ENCODE results near the gene RPH3AL.
A peak's percentile ranks its signal among the peaks of the same experiment; 100 is the strongest.

Gene RPH3AL

DNA sequence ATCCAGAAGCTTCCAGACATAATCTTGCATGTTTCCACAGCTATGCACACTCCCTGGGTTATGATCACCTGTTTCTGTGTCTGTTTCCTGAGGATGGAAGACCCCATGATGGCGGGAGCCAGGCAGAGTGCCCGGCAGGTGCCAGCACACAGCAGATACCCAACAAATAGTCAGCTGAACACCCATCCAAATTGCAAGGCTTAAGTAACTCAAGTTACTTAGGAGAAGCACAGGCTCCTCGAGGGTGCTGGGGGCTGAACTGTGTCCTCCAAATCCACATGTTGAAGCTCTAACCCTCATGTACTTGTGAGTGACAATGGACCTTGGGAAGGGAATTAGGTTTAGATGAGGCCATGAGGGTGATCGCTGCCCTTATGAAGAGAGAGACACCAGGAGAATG is 91.7 kb downstream of the RPH3AL start:
- peaks cover 0 to 6% of the 10 kb centered on the region in 2 experiments; a peak in 1 of 3 replicates for H3K36me3 ChIP-seq (ENCODE audit: control insufficient read depth in 2 of 2, insufficient read depth in 1 of 2, low read length in 2 of 2)
- ChIA-PET CTCF (interaction anchor here (0.5 to 0.6 kb wide), 2 partner anchors 102 to 179 kb away, joined by 3 read pairs; no protein-coding TSS in a partner anchor), POLR2A (no interaction called here)
- no peak for TF ChIP-seq ZNF202 (tag by site-specific recombination; IDR thresholded peaks at IDR 0.05; ENCODE audit: borderline replicate concordance)
- no peak for TF ChIP-seq ZNF544 (tag by site-specific recombination; IDR thresholded peaks at IDR 0.05)
- no peak for TF ChIP-seq ZNF266 (tag by site-specific recombination; IDR thresholded peaks at IDR 0.05; ENCODE audit: low read depth)
- no peak for TF ChIP-seq ZIC2 (tag by site-specific recombination; IDR thresholded peaks at IDR 0.05)
- TF ChIP-seq ZNF394 (tag by site-specific recombination; IDR thresholded peaks at IDR 0.05; ENCODE audit: borderline replicate concordance) = no peak
- TF ChIP-seq ZXDB (tag by site-specific recombination; IDR thresholded peaks at IDR 0.05) = no peak
- TF ChIP-seq ZNF629 (tag by site-specific recombination; IDR thresholded peaks at IDR 0.05) = no peak
- TF ChIP-seq ZNF514 (tag by site-specific recombination; IDR thresholded peaks at IDR 0.05) = no peak
- TF ChIP-seq ZSCAN23 (tag by site-specific recombination; IDR thresholded peaks at IDR 0.05) = no peak
- TF ChIP-seq ZNF302 (tag by site-specific recombination; IDR thresholded peaks at IDR 0.05; ENCODE audit: low read depth) = no peak
- TF ChIP-seq TRIM28 (IDR thresholded peaks at IDR 0.05; ENCODE audit: borderline replicate concordance, low read length) = no peak
- no peaks in the 10 kb centered on the region for H3K9me3 ChIP-seq (ENCODE audit: control insufficient read depth, insufficient read depth, low read depth, low read length)
- no peak overlapping the region for H3K4me3 ChIP-seq (ENCODE audit: low read depth, low read length)
- no peaks in the 10 kb centered on the region for H3K4me1 ChIP-seq (ENCODE audit: control insufficient read depth, insufficient read depth, low read length)
- H3K27ac ChIP-seq (ENCODE audit: extremely low read depth, low read depth, low read length) = no peak overlapping the region

DNA sequence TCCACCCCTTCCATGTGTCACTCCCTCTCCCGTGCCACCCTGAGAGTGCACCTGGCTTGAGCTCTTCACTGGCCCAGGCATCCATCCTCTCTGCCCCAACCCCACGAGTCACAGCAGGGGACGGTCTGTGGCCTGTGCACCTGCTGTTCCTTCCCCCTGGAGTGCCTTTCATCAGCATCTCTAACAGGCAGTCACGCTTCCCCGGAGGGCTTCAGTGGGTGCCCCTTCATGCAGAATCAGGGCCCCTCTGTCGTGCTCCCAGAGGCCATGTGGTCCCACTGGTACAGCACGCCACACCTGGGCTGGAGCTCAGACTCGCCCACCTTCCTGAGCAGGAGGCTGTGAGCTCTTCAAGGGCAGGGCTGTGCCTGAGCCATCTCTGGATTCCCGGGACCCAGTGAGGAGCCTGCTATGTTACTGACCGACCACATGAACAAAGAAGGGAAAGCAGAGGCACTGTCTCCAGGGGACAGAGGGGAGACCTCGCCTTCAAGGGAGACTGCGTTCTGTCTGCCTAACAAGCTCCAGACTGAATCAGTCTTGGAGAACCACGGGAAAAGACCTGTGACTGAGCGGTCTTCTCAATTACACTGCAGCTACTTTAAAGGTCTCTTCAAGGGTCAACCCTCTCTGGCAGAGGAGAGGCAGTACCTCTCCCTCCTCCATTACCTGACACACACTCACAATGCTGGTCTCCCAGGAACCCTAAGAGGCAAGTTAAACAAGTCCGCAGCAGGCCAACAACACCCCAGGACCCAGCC is 92.4 kb downstream of the RPH3AL start:
- Histone ChIP-seq H3K36me3 (ENCODE audit: control insufficient read depth in 2 of 2, insufficient read depth in 1 of 2, low read length in 2 of 2) (peaks cover 0 to 6% of the 10 kb centered on the region in 2 experiments; a peak in 1 of 3 replicates), H3K4me3 (ENCODE audit: low read depth, low read length) (no peak overlapping the region), H3K4me1 (ENCODE audit: control insufficient read depth, insufficient read depth, low read length) (no peaks in the 10 kb centered on the region), H3K9me3 (ENCODE audit: control insufficient read depth, insufficient read depth, low read depth, low read length) (no peaks in the 10 kb centered on the region), H3K27ac (ENCODE audit: extremely low read depth, low read depth, low read length) (no peak overlapping the region)
- ChIA-PET CTCF (no interaction called here), POLR2A (no interaction called here)
- TF ChIP-seq GLIS1 (tag by site-specific recombination; IDR thresholded peaks at IDR 0.05) (0 out of 2 replicates have a peak, but pooled peaks have one; percentile 27), ZNF2 (tag by site-specific recombination; IDR thresholded peaks at IDR 0.05) (no peak), ZIC2 (tag by site-specific recombination; IDR thresholded peaks at IDR 0.05) (peak; percentile 81)

DNA sequence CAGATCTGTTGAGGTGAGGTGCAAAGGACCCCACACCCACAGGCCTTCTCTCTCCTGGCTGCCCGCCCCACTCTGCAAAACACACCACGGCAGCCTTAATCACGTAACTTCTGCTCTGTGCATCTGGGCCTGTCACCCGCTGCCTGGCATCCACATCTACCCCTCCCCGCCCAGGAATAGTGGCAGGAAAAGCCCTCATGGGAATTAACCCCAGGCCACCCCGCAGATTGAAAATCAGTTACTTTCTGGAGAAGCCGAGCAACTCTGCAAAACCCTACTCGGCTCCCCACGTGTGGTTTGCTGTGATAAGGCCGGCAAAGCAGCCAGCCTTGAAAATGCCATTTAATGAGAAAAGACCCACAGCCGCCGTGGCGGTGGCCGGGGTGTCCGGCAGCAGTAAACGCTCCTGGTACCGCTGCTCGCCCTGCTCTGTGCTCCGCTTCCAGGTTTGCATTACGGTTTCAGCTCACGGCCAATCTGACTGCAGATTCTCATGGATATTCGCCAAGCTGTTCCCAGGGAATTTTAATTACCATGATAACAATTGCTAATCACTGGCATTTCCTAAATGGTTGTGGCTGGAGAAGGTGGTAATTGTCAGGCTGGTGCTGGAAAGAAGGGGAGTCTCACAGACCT is 93.1 kb downstream of the RPH3AL start:
- H3K4me1 ChIP-seq (ENCODE audit: control insufficient read depth, insufficient read depth, low read length) = no peaks in the 10 kb centered on the region
- ChIA-PET CTCF (no interaction called here), POLR2A (no interaction called here)
- H3K36me3 ChIP-seq (ENCODE audit: control insufficient read depth in 2 of 2, insufficient read depth in 1 of 2, low read length in 2 of 2) = peaks cover 0 to 6% of the 10 kb centered on the region in 2 experiments; a peak in 1 of 3 replicates
- H3K4me3 ChIP-seq (ENCODE audit: low read depth, low read length) = no peak overlapping the region
- no peak for TF ChIP-seq ZSCAN30 (tag by site-specific recombination; IDR thresholded peaks at IDR 0.05)
- TF ChIP-seq ZBTB20 (tag by site-specific recombination; IDR thresholded peaks at IDR 0.05) = no peak
- no peak for TF ChIP-seq ZNF433 (tag by site-specific recombination; IDR thresholded peaks at IDR 0.05; ENCODE audit: low read depth)
- TF ChIP-seq SP3 (tag by site-specific recombination; IDR thresholded peaks at IDR 0.05) = no peak
- TF ChIP-seq ZNF24 (tag by site-specific recombination; IDR thresholded peaks at IDR 0.05) = no peak
- no peak for TF ChIP-seq ZNF549 (tag by site-specific recombination; IDR thresholded peaks at IDR 0.05)
- no peak for TF ChIP-seq ZNF548 (tag by site-specific recombination; IDR thresholded peaks at IDR 0.05)
- no peak for TF ChIP-seq ZNF146 (tag by site-specific recombination; IDR thresholded peaks at IDR 0.05)
- TF ChIP-seq ZNF121 (tag by site-specific recombination; IDR thresholded peaks at IDR 0.05) = no peak
- no peaks in the 10 kb centered on the region for H3K9me3 ChIP-seq (ENCODE audit: control insufficient read depth, insufficient read depth, low read depth, low read length)
- no peak overlapping the region for H3K27ac ChIP-seq (ENCODE audit: extremely low read depth, low read depth, low read length)
